HFF-Myc (cell line): ENCODE data around the gene SP7.
A peak's percentile ranks its signal among the peaks of the same experiment; 100 is the strongest.
"Not testable (repeated sequence)": the region's sequence is repeated elsewhere in the genome, so short reads cannot be mapped to it uniquely, and the experiment has no call there.

ENCODE experiments used
- DNase-seq: peaks from one replicate; pipeline ENCODE4 v3.0.0-alpha.2; 2011; ENCODE audit warnings: low read depth; ENCODE audit errors: extremely low read depth
- H3K4me3 ChIP-seq: replicated peaks from 2 replicates; pipeline ENCODE4 v1.5.1; 2011; ENCODE audit warnings: low read depth, mild to moderate bottlenecking, control low read depth, low read length
- CTCF ChIP-seq: IDR thresholded peaks from 2 replicates; pipeline ENCODE4 v1.5.1; 2012; ENCODE audit warnings: mild to moderate bottlenecking, low read depth, low read length, control low read depth; ENCODE audit errors: missing control alignments

Gene SP7

GRCh38 chr12:53308276-53308675 lies 27.9 kb downstream of the SP7 start:
- no peak overlapping the region for H3K4me3 ChIP-seq
- TF ChIP-seq CTCF: no peak
- DNase-seq: no peak

GRCh38 chr12:53306826-53307225 lies 29.3 kb downstream of the SP7 start:
- no peak for TF ChIP-seq CTCF
- no peak for DNase-seq
- H3K4me3 ChIP-seq: no peak overlapping the region

- no peak for DNase-seq
- H3K4me3 ChIP-seq: no peak overlapping the region
- TF ChIP-seq CTCF: no peak
Observed at GRCh38 chr12:53302903-53303302, 33.3 kb downstream of the SP7 start.

- no peak for TF ChIP-seq CTCF
- DNase-seq: no peak
- peak overlapping the region; percentile 66 for H3K4me3 ChIP-seq
Observed at GRCh38 chr12:53300187-53300586, 36.0 kb downstream of the SP7 start.

GRCh38 chr12:53299454-53300180 lies 36.5 kb downstream of the SP7 start, which contains the start of gene MYG1:
Gene MYG1, plus strand, starts transcription at chr12:53299695. Its CDS starts 43 bp downstream, at chr12:53299738.
- peak within 1 kb of the TSS; percentile 66 for H3K4me3 ChIP-seq
- DNase-seq: peak; percentile 81
- peak; percentile 15 for TF ChIP-seq CTCF

- TF ChIP-seq CTCF: no peak
- peak overlapping the region; percentile 66 for H3K4me3 ChIP-seq
- no peak for DNase-seq
Observed at GRCh38 chr12:53299101-53299453, 37.1 kb downstream of the SP7 start.

- TF ChIP-seq CTCF: no peak
- DNase-seq: no peak
- 0 out of 2 replicates have a peak overlapping the region, but pooled peaks have one; percentile 2 for H3K4me3 ChIP-seq
Observed at GRCh38 chr12:53298164-53298563, 38.0 kb downstream of the SP7 start.

- DNase-seq, H3K4me3 ChIP-seq: not testable (repeated sequence)
Observed at GRCh38 chr12:53297106-53297505, 39.0 kb downstream of the SP7 start.
